Left renal cortex interstitium (tissue), 4 donors: Measurements from ENCODE around the gene ZNF80. TPM values are rescaled to one million over a fixed set of nuclear protein-coding genes. Genes with fewer than 3 reads are reported as not detected.

Experiments used
- DNase-seq, 4 donors: peaks; one replicate each; pipeline ENCODE4 v3.0.0-alpha.2; 2013; ENCODE audit warnings: low read depth in 4 of 4, low spot score in 2 of 4, missing footprints in 1 of 4
- polyA plus RNA-seq, 4 donors: library from polyadenylated mRNA; unstranded; fragments of 120-200 nt; gene quantifications; one replicate each; pipeline ENCODE4 v1.2.1, GENCODE V29; 2013; ENCODE audit not compliant: insufficient read length in 4 of 4

ZNF80 gene
- polyA plus RNA-seq, 4 donors: 0.06 TPM; not detected in 2

- no peak for DNase-seq
These were observed 16.1 kb downstream of the ZNF80 start for GRCh38 chr3:114221165-114221880.

GRCh38 chr3:114219741-114220140 is 17.6 kb downstream of the ZNF80 start:
- no peak for DNase-seq

DNA sequence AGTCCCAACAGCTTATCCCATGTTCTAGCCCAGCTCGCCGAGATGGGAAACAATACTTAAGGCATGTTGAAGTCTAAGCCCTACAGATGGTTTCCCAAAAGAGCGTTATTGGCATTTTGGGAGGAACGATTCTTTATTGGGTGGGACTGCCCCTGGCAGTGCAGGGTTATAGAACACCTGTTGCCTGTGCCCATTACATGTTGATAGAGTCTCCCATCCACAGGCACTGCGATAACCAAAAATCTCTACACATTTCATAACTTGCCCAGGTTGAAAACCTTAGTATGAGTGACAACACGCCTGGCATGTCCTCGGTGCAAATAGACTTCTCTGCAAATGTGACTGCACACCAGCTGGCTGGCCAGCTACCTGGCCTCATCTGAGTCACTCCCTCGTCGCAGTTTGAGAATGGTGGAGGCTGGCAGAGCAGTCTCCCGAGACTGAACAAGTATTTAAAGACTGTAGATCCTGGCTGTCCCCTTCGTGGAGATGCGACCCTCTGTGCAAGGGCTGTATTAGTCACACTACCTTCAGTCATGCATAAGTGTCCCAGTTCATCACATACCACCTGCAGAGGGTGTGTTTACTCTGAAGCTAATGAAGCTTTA is 18.7 kb downstream of the ZNF80 start:
- DNase-seq: no peak

DNA sequence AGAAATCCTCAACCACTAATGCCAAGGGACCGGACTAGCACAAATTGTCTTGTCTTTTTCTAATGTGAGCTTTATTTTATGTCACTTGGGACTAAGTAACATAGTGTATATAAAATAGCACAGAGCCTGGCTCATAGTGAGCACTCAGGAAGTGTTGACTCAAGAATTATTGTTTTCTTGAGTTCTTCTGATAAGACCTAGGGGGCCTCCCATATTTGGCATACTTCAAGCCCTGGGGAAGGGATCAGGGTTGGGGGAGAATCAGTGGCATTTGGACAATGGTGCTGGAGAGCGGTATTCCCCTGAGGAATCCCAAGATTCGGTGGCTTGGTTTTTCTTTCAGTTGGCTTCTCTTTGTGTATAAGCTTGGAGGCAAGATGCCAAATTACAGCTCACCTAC is 19.4 kb downstream of the ZNF80 start:
- DNase-seq: no peak

GRCh38 chr3:114217266-114217665 is 20.1 kb downstream of the ZNF80 start:
- no peak for DNase-seq

DNA sequence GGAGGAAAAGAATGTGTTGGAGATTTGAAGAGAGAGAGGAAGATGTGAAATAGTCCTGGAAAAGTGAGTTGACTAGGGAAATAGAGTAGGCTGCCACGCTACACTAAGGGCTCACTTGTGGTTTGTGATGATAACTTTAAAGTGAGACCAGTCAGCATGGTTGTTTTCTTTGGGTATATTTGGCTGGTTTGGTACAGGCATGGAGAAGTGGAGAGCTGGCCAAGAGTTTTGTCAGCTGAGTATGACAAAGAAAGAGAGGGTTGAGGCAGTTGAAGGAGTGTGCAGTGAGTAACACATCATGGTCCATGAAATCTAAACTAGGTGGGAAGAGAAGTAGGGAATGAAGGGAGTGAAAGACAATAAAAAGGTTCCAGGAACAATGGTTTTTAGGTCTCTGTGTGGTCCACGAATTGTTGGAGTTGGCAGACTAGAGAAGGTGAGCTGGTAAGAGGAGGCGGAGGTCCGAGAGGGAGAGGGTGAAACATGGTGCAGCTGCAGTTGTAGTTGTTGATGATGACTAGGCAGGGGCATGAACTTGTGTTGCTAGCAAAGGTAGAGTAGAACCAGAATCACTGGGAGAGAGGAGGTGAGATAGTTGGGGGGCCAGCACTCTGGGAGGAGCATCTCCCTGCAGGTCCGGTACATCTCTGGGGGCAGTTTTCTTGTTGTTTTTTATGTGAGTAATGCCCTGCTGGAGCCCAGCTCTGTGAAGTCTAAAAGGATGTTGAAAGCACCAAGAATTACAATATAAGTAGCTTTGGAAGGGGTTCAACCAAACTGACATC is 21.0 kb downstream of the ZNF80 start:
- DNase-seq: no peak

DNA sequence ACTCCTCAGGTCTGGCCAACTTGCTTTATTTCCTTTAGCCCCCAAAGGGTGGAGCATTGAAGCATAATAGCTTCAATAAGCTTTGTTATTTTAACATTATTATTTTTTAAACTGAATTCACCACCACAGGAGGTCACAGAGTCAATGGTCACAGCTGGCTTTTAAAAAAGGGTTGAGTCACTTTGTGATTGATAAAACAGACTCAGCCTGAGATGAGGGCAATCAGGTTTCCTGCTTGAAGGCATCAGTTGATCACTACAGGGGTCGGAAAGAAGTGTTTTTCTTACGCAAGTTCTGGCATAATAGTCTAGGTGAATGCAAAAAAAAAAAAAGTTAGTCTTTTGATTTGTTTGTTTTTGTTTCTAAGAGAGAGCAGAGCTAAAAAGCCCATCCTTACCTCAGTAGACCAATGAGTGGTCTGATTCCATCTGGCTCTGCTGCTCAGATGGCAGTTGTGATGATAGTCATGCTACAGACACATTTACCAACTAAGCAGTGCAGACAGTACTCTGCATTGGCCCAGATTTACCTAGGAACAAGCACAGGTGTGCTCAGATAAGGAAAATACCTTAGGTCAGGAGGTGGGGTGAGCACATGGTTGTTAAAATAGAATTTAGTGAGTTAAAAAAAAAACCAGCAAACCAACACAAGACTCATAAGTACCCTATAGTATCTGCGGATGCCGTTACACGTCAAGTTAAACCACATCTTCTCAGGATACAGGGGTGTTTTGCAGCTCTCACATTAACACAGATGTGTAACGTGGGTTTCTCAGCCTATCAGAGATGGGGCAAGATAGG is 22.6 kb downstream of the ZNF80 start:
- no peak for DNase-seq

DNA sequence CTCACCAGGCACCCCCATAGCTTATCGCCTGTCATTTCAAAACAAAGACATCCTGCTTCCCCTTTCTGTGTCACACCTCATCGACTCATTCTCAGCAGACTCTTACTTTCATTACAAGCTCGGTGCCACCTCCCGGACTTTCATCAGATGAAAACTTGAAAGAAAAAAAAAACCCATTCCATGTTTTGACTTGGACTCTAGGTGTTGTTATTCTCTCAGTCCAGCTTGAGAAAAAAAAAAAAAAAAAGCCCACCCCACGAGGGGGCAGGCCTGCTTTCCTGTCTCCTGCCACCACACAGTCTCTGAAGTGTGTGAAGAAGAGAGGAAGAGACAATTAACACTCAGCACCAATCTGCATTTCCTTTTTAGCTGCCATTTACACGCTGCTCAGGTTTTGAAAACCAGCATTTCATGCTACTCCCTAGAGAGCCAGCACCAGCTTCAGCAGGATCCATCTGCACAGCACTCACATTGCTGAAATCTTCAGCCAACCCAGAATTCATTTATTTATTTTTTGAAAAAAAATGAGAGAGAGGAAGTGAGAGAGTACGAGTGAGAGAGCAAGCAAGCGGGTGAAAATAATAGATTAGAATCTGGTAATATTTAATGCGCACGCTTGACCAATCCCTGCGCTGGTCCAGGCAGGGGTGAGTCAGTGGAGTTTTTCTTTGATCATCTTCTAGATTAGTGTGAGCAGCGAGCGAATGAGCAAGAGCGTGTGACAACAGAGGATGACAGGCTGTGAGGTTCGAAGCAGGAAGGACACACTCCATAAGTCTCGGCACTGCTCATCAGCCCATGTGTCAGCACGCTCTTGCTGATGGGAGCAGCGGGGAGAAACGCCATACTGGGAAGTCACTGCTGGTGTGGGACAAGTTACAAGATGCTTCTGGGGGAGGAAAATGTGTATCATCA is 23.5 kb downstream of the ZNF80 start:
- peak in 1 of 4 donors; percentile 17 for DNase-seq

DNA sequence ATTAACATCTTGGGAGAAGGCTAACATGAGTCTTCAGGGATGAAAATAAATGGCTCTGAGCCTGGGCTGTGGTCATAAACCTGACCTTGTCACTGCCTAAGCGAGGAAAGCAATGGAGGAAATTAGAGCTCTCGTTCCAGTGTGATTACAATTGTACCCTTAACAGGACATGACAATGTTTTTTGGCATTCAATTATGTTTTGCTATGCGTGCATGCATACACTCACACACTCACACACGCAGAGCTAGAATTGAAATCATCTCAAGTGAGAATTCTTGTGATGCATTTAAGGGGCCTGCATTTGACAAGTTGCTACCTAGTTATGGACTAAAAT is 24.1 kb downstream of the ZNF80 start:
- no peak for DNase-seq

- DNase-seq: no peak
These were observed 24.7 kb downstream of the ZNF80 start for GRCh38 chr3:114212646-114213045.

- DNase-seq: no peak
These were observed 29.6 kb downstream of the ZNF80 start for GRCh38 chr3:114207768-114208167.

DNA sequence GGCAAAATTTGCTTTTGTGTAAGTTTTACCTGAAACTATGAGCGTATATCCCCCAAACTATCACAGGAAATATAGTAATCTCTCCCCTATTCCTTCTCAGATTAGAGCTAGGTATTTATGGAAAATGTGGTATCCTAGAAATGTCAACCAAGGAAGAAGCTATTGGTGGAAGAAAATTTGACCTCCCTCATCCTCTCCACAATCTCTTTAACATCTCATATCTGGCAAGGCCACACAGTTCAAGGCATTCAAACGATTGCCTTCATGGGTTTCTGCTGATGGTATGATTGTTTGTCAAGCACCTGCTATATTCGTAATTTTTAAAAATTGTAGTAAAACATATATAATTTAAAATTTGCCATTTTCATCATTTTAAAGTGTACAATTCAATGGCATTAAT is 31.0 kb downstream of the ZNF80 start:
- no peak for DNase-seq

DNA sequence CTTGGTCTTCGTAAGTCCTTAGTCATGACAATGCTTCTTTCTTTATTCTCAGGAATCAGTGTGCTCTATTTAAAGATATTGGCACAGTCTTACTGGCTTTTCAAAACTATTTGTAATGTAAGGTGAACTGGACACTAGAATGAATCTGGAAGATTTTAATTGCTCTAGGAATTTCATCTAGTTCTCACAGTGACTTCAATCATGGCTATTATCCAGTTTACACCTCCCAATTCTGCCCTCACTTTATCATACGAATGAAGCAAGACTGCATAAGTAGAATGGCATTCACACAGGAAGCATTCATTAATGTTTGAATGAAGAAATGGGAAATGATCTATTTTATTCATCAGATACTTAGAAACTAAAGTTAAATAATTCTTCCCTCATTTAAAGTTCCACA is 31.8 kb downstream of the ZNF80 start:
- no peak for DNase-seq

GRCh38 chr3:114194750-114195149 is 42.6 kb downstream of the ZNF80 start:
- no peak for DNase-seq

- no peak for DNase-seq
These were observed 45.2 kb downstream of the ZNF80 start for GRCh38 chr3:114192136-114192535.

DNA sequence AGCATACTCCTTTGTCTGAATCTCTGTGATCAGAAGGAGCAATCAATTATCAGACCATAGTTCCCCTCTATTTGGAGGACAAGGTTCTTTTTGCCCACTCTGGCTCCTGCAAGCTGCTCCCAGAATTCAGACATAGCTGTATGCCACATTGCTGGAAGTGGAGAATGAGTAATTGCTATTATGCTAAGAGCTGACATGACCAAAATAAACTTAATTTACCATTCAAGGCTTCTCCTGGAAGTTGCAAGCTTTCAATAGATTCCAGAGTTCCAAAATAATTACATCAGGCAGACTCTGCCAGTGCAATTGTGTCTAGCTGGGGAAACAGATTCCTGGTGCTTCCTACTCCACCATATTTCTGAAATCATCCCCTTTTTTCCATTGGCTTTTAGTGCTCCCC is 50.9 kb downstream of the ZNF80 start:
- no peak for DNase-seq
